Glutamatergic neuron (in vitro differentiated cells): ENCODE data around the gene PER3. TPM values are rescaled to one million over a fixed set of nuclear protein-coding genes. Genes with fewer than 3 reads are reported as not detected.

Experiments
- DNase-seq: peaks from one replicate; pipeline ENCODE4 v3.0.0; 2022
- H3K27ac Mint-ChIP-seq: one replicate; pipeline ENCODE4 v1.8.0; 2020; ENCODE audit warnings: mild to moderate bottlenecking, mixed read lengths, inconsistent platforms; ENCODE audit not compliant: unreplicated experiment
- H3K27me3 Mint-ChIP-seq: one replicate; pipeline ENCODE4 v1.8.0; 2020; ENCODE audit warnings: mild to moderate bottlenecking, moderate library complexity, mixed read lengths, inconsistent platforms; ENCODE audit not compliant: unreplicated experiment
- H3K36me3 Mint-ChIP-seq: one replicate; pipeline ENCODE4 v1.8.0; 2020; ENCODE audit warnings: mild to moderate bottlenecking, mixed read lengths, inconsistent platforms; ENCODE audit not compliant: unreplicated experiment
- H3K4me1 Mint-ChIP-seq: one replicate; pipeline ENCODE4 v1.8.0; 2020; ENCODE audit warnings: mild to moderate bottlenecking, low read depth, mixed read lengths, inconsistent platforms; ENCODE audit not compliant: unreplicated experiment
- H3K4me3 Mint-ChIP-seq: one replicate; pipeline ENCODE4 v1.8.0; 2020; ENCODE audit warnings: mild to moderate bottlenecking, mixed read lengths, inconsistent platforms; ENCODE audit not compliant: unreplicated experiment
- H3K9me3 Mint-ChIP-seq: one replicate; pipeline ENCODE4 v1.8.0; 2020; ENCODE audit warnings: mild to moderate bottlenecking, moderate library complexity, mixed read lengths, inconsistent platforms; ENCODE audit not compliant: unreplicated experiment
- total RNA-seq: library from RNA; stranded (reverse); fragmentation: NEBNext Ultra II Directional; extraction: Animal tissue kit (Norgen Biotek cat#: 25700); gene quantifications from one replicate; pipeline ENCODE4 v1.2.1, GENCODE V29; 2021; ENCODE audit not compliant: unreplicated experiment
- TF ChIP-seq, protein P1 (sequence below): fragments of 200-600 bp; sonication (generic); IDR thresholded peaks from one replicate; pipeline ENCODE4 v1.5.0; 2021; ENCODE audit not compliant: partially characterized antibody, unreplicated experiment

The PER3 gene
- total RNA-seq, 1 donor from 2014 or later, result 3.6 TPM

DNA sequence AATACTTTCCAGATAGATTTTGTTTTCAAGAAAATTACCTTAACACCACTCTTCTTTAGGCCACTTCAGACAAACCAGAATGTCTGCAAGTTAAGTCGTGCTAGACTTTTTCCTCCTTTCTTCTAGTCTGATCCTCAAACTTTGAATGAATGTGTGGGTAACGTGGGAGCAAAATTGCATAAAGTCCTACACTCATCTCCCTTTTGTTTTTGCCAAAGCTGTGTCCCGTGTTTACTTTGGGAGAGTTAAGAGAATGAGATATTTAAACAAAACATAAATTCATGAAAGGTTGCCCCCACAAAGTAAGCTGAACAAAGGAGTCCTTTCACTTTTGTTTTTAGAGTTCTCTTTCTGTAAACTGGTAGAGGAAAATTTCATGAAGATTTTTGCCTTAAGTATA is 29.9 kb upstream of the PER3 start:
- Mint-ChIP-seq H3K4me3 (no peak overlapping the region), H3K27me3 (no peaks in the 10 kb centered on the region), H3K27ac (no peak overlapping the region), H3K4me1 (peaks cover 6% of the 10 kb centered on the region), H3K9me3 (no peaks in the 10 kb centered on the region), H3K36me3 (peaks cover 4% of the 10 kb centered on the region)
- TF ChIP-seq, protein P1, sequence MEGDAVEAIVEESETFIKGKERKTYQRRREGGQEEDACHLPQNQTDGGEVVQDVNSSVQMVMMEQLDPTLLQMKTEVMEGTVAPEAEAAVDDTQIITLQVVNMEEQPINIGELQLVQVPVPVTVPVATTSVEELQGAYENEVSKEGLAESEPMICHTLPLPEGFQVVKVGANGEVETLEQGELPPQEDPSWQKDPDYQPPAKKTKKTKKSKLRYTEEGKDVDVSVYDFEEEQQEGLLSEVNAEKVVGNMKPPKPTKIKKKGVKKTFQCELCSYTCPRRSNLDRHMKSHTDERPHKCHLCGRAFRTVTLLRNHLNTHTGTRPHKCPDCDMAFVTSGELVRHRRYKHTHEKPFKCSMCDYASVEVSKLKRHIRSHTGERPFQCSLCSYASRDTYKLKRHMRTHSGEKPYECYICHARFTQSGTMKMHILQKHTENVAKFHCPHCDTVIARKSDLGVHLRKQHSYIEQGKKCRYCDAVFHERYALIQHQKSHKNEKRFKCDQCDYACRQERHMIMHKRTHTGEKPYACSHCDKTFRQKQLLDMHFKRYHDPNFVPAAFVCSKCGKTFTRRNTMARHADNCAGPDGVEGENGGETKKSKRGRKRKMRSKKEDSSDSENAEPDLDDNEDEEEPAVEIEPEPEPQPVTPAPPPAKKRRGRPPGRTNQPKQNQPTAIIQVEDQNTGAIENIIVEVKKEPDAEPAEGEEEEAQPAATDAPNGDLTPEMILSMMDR, result no peak
- no peak for DNase-seq

GRCh38 chr1:7755448-7755847 is 28.6 kb upstream of the PER3 start:
- peaks cover 6% of the 10 kb centered on the region for H3K4me1 Mint-ChIP-seq
- H3K27ac Mint-ChIP-seq, result no peak overlapping the region
- no peaks in the 10 kb centered on the region for H3K9me3 Mint-ChIP-seq
- H3K27me3 Mint-ChIP-seq, result no peaks in the 10 kb centered on the region
- H3K4me3 Mint-ChIP-seq, result no peak overlapping the region
- TF ChIP-seq, protein P1, result peak; percentile 44
- DNase-seq, result no peak
- H3K36me3 Mint-ChIP-seq, result peaks cover 4% of the 10 kb centered on the region

DNA sequence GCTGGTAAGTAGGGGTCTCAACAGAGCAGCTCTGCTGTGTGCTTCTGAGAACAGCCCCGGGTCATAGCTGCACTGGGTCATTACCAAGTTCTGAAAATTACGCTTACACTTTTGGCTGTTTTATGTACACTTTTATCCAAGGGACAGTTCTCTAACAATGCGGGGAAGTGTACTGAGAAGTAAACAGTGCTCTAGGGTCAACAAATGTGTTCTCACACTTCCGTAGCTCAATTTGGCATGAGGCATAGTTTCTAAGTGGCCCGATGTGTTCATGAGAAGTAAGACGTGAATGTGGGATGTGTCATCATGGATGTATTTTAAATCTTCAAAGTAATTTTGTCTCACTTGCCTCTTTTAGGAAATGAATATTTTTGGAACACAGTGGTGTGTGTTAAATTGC is 23.8 kb upstream of the PER3 start:
- H3K9me3 Mint-ChIP-seq, result no peaks in the 10 kb centered on the region
- DNase-seq, result no peak
- TF ChIP-seq, protein P1, result no peak
- H3K27me3 Mint-ChIP-seq, result no peaks in the 10 kb centered on the region
- no peaks in the 10 kb centered on the region for H3K36me3 Mint-ChIP-seq
- no peak overlapping the region for H3K4me3 Mint-ChIP-seq
- H3K4me1 Mint-ChIP-seq, result no peaks in the 10 kb centered on the region
- H3K27ac Mint-ChIP-seq, result no peak overlapping the region

- Mint-ChIP-seq H3K4me3 (no peak overlapping the region), H3K27ac (no peak overlapping the region), H3K36me3 (no peaks in the 10 kb centered on the region), H3K4me1 (no peaks in the 10 kb centered on the region), H3K27me3 (no peaks in the 10 kb centered on the region), H3K9me3 (no peaks in the 10 kb centered on the region)
- no peak for DNase-seq
- TF ChIP-seq, protein P1, result no peak
Observed at GRCh38 chr1:7761103-7761502, 23.0 kb upstream of the PER3 start.

- no peak overlapping the region for H3K27ac Mint-ChIP-seq
- no peaks in the 10 kb centered on the region for H3K27me3 Mint-ChIP-seq
- no peak overlapping the region for H3K4me3 Mint-ChIP-seq
- peaks cover 2% of the 10 kb centered on the region for H3K9me3 Mint-ChIP-seq
- H3K4me1 Mint-ChIP-seq, result peaks cover 10% of the 10 kb centered on the region
- H3K36me3 Mint-ChIP-seq, result no peaks in the 10 kb centered on the region
- no peak for DNase-seq
- TF ChIP-seq, protein P1, result no peak
Observed at GRCh38 chr1:7767176-7767575, 16.9 kb upstream of the PER3 start.
